ENCODE data around the gene SKIC3. TPM values are rescaled to one million over a fixed set of nuclear protein-coding genes. Genes with fewer than 3 reads are reported as not detected.

Gene SKIC3
- total RNA-seq, 2 experiments from 2014 or later: 66.9 to 70.4 TPM

GRCh38 chr5:95563367-95563766 is 8.6 kb upstream of the SKIC3 start:
- H3K9me3 Mint-ChIP-seq (ENCODE audit: insufficient read depth): no peaks in the 10 kb centered on the region
- H3K27me3 Mint-ChIP-seq (ENCODE audit: low read depth): no peaks in the 10 kb centered on the region
- no peaks in the 10 kb centered on the region for H3K4me1 Mint-ChIP-seq (ENCODE audit: low read depth)
- H3K4me3 Mint-ChIP-seq: no peak overlapping the region
- H3K27ac Mint-ChIP-seq: no peak overlapping the region
- ATAC-seq (no peak), DNase-seq (no peak)
- CTCF ChIA-PET: interaction anchor here (1.3 kb wide), 1 partner anchor 59 kb away, joined by 3 read pairs; no protein-coding TSS in a partner anchor
- POLR2A ChIA-PET: no interaction called here
- peaks cover 4% of the 10 kb centered on the region for H3K36me3 Mint-ChIP-seq (ENCODE audit: low read depth)

- no peak for ATAC-seq
- POLR2A ChIA-PET: no interaction called here
- DNase-seq: no peak
- H3K27me3 Mint-ChIP-seq (ENCODE audit: low read depth): no peaks in the 10 kb centered on the region
- peaks cover 4% of the 10 kb centered on the region for H3K36me3 Mint-ChIP-seq (ENCODE audit: low read depth)
- H3K4me1 Mint-ChIP-seq (ENCODE audit: low read depth): no peaks in the 10 kb centered on the region
- H3K27ac Mint-ChIP-seq: no peak overlapping the region
- no peak overlapping the region for H3K4me3 Mint-ChIP-seq
- H3K9me3 Mint-ChIP-seq (ENCODE audit: insufficient read depth): no peaks in the 10 kb centered on the region
- CTCF ChIA-PET: no interaction called here
Measured at GRCh38 chr5:95562282-95562681, 7.5 kb upstream of the SKIC3 start.

- Mint-ChIP-seq H3K4me1 (ENCODE audit: low read depth) (peaks cover 19% of the 10 kb centered on the region), H3K27ac (no peak overlapping the region), H3K27me3 (ENCODE audit: low read depth) (no peaks in the 10 kb centered on the region), H3K36me3 (ENCODE audit: low read depth) (peaks cover 6% of the 10 kb centered on the region), H3K4me3 (no peak overlapping the region), H3K9me3 (ENCODE audit: insufficient read depth) (no peaks in the 10 kb centered on the region)
- ChIA-PET CTCF (interaction anchor here (0.8 to 1.0 kb wide), 2 partner anchors 42 to 79 kb away, joined by 3 read pairs; no protein-coding TSS in a partner anchor), POLR2A (interaction anchor here (0.6 to 1.2 kb wide), 2 partner anchors 56 to 89 kb away, joined by 3 read pairs; partner anchors contain the start of gene RFESD)
- no peak for ATAC-seq
- DNase-seq: no peak
Measured at GRCh38 chr5:95557841-95558240, 3.1 kb upstream of the SKIC3 start.

GRCh38 chr5:95555553-95555952 is 776 bp upstream of the SKIC3 start:
- CTCF ChIA-PET: interaction anchor here (1.0 to 1.6 kb wide), 4 partner anchors 9 to 77 kb away, joined by 3 to 5 read pairs (median 4); no protein-coding TSS in a partner anchor
- no peaks in the 10 kb centered on the region for H3K27me3 Mint-ChIP-seq (ENCODE audit: low read depth)
- H3K4me3 Mint-ChIP-seq: peak overlapping the region; percentile 85
- H3K36me3 Mint-ChIP-seq (ENCODE audit: low read depth): peaks cover 12% of the 10 kb centered on the region
- peak overlapping the region; percentile 88 for H3K27ac Mint-ChIP-seq
- H3K9me3 Mint-ChIP-seq (ENCODE audit: insufficient read depth): no peaks in the 10 kb centered on the region
- peaks cover 32% of the 10 kb centered on the region for H3K4me1 Mint-ChIP-seq (ENCODE audit: low read depth)
- no peak for DNase-seq
- POLR2A ChIA-PET: no interaction called here
- ATAC-seq: no peak

- no peaks in the 10 kb centered on the region for H3K27me3 Mint-ChIP-seq (ENCODE audit: low read depth)
- peak overlapping the region; percentile 88 for H3K27ac Mint-ChIP-seq
- POLR2A ChIA-PET: interaction anchor here (0.6 kb wide), 2 partner anchors 11 to 68 kb away, joined by 3 to 4 read pairs; no protein-coding TSS in a partner anchor
- no peaks in the 10 kb centered on the region for H3K9me3 Mint-ChIP-seq (ENCODE audit: insufficient read depth)
- DNase-seq: no peak
- H3K4me1 Mint-ChIP-seq (ENCODE audit: low read depth): peaks cover 32% of the 10 kb centered on the region
- H3K36me3 Mint-ChIP-seq (ENCODE audit: low read depth): peaks cover 14% of the 10 kb centered on the region
- CTCF ChIA-PET: interaction anchor here (0.6 to 1.6 kb wide), 4 partner anchors 10 to 78 kb away, joined by 3 to 5 read pairs (median 4); no protein-coding TSS in a partner anchor
- ATAC-seq: no peak
- peak overlapping the region; percentile 85 for H3K4me3 Mint-ChIP-seq
Measured at GRCh38 chr5:95554331-95554646, 488 bp downstream of the SKIC3 start.

GRCh38 chr5:95549030-95549429 is 5.7 kb downstream of the SKIC3 start:
- Mint-ChIP-seq H3K4me1 (ENCODE audit: low read depth) (peaks cover 24% of the 10 kb centered on the region), H3K36me3 (ENCODE audit: low read depth) (peaks cover 29% of the 10 kb centered on the region), H3K4me3 (no peak overlapping the region), H3K27ac (no peak overlapping the region), H3K27me3 (ENCODE audit: low read depth) (no peaks in the 10 kb centered on the region), H3K9me3 (ENCODE audit: insufficient read depth) (no peaks in the 10 kb centered on the region)
- ChIA-PET CTCF (no interaction called here), POLR2A (no interaction called here)
- no peak for ATAC-seq
- DNase-seq: no peak

GRCh38 chr5:95543017-95543705 is 11.6 kb downstream of the SKIC3 start:
- Mint-ChIP-seq H3K36me3 (ENCODE audit: low read depth) (peaks cover 38% of the 10 kb centered on the region), H3K9me3 (ENCODE audit: insufficient read depth) (no peaks in the 10 kb centered on the region), H3K27ac (no peak overlapping the region), H3K4me3 (no peak overlapping the region), H3K4me1 (ENCODE audit: low read depth) (peaks cover 7% of the 10 kb centered on the region), H3K27me3 (ENCODE audit: low read depth) (no peaks in the 10 kb centered on the region)
- POLR2A ChIA-PET: no interaction called here
- no peak for ATAC-seq
- CTCF ChIA-PET: no interaction called here
- DNase-seq: no peak

- POLR2A ChIA-PET: interaction anchor here (0.6 kb wide), 1 partner anchor 9 kb away, joined by 3 read pairs; no protein-coding TSS in a partner anchor
- Mint-ChIP-seq H3K4me1 (ENCODE audit: low read depth) (no peaks in the 10 kb centered on the region), H3K27me3 (ENCODE audit: low read depth) (no peaks in the 10 kb centered on the region), H3K27ac (no peak overlapping the region), H3K9me3 (ENCODE audit: insufficient read depth) (no peaks in the 10 kb centered on the region), H3K4me3 (no peak overlapping the region), H3K36me3 (ENCODE audit: low read depth) (peaks cover 56% of the 10 kb centered on the region)
- ATAC-seq (no peak), DNase-seq (no peak)
- CTCF ChIA-PET: no interaction called here
Measured at GRCh38 chr5:95537501-95537900, 17.3 kb downstream of the SKIC3 start.

GRCh38 chr5:95533761-95534160 is 21.0 kb downstream of the SKIC3 start:
- ChIA-PET POLR2A (no interaction called here), CTCF (no interaction called here)
- Mint-ChIP-seq H3K4me1 (ENCODE audit: low read depth) (no peaks in the 10 kb centered on the region), H3K9me3 (ENCODE audit: insufficient read depth) (no peaks in the 10 kb centered on the region), H3K27me3 (ENCODE audit: low read depth) (no peaks in the 10 kb centered on the region), H3K4me3 (no peak overlapping the region), H3K27ac (no peak overlapping the region), H3K36me3 (ENCODE audit: low read depth) (peaks cover 47% of the 10 kb centered on the region)
- no peak for DNase-seq
- ATAC-seq: no peak

- ATAC-seq (no peak), DNase-seq (no peak)
- Mint-ChIP-seq H3K9me3 (ENCODE audit: insufficient read depth) (no peaks in the 10 kb centered on the region), H3K27me3 (ENCODE audit: low read depth) (no peaks in the 10 kb centered on the region), H3K36me3 (ENCODE audit: low read depth) (peaks cover 49% of the 10 kb centered on the region), H3K4me3 (no peak overlapping the region), H3K4me1 (ENCODE audit: low read depth) (no peaks in the 10 kb centered on the region), H3K27ac (no peak overlapping the region)
- CTCF ChIA-PET: no interaction called here
- POLR2A ChIA-PET: no interaction called here
Measured at GRCh38 chr5:95533106-95533505, 21.7 kb downstream of the SKIC3 start.

GRCh38 chr5:95532415-95532814 is 22.4 kb downstream of the SKIC3 start:
- Mint-ChIP-seq H3K27ac (no peak overlapping the region), H3K27me3 (ENCODE audit: low read depth) (no peaks in the 10 kb centered on the region), H3K4me1 (ENCODE audit: low read depth) (no peaks in the 10 kb centered on the region), H3K9me3 (ENCODE audit: insufficient read depth) (no peaks in the 10 kb centered on the region), H3K4me3 (no peak overlapping the region), H3K36me3 (ENCODE audit: low read depth) (peaks cover 54% of the 10 kb centered on the region)
- no peak for ATAC-seq
- DNase-seq: no peak
- ChIA-PET CTCF (no interaction called here), POLR2A (no interaction called here)

GRCh38 chr5:95531491-95531890 is 23.3 kb downstream of the SKIC3 start:
- H3K36me3 Mint-ChIP-seq (ENCODE audit: low read depth): peaks cover 54% of the 10 kb centered on the region
- CTCF ChIA-PET: no interaction called here
- DNase-seq (no peak), ATAC-seq (no peak)
- POLR2A ChIA-PET: no interaction called here
- H3K27ac Mint-ChIP-seq: no peak overlapping the region
- no peaks in the 10 kb centered on the region for H3K27me3 Mint-ChIP-seq (ENCODE audit: low read depth)
- no peaks in the 10 kb centered on the region for H3K9me3 Mint-ChIP-seq (ENCODE audit: insufficient read depth)
- H3K4me3 Mint-ChIP-seq: no peak overlapping the region
- H3K4me1 Mint-ChIP-seq (ENCODE audit: low read depth): no peaks in the 10 kb centered on the region

- no peaks in the 10 kb centered on the region for H3K9me3 Mint-ChIP-seq (ENCODE audit: insufficient read depth)
- ATAC-seq (no peak), DNase-seq (no peak)
- ChIA-PET CTCF (no interaction called here), POLR2A (no interaction called here)
- H3K4me1 Mint-ChIP-seq (ENCODE audit: low read depth): no peaks in the 10 kb centered on the region
- no peak overlapping the region for H3K27ac Mint-ChIP-seq
- peaks cover 57% of the 10 kb centered on the region for H3K36me3 Mint-ChIP-seq (ENCODE audit: low read depth)
- H3K4me3 Mint-ChIP-seq: no peak overlapping the region
- H3K27me3 Mint-ChIP-seq (ENCODE audit: low read depth): no peaks in the 10 kb centered on the region
Measured at GRCh38 chr5:95530416-95530815, 24.4 kb downstream of the SKIC3 start.

Measured in activated CD8-positive, alpha-beta T cell treated with anti-CD3 and anti-CD28 coated beads, Interleukin-2, amount 10 ng/mL, durations not matched to agents 7 days and 5 days (primary cell).